ENCODE results near the gene IKZF1. TPM values are rescaled to one million over a fixed set of nuclear protein-coding genes. Genes with fewer than 3 reads are reported as not detected.

Gene IKZF1
- total and polyA plus RNA-seq, 2 of the 13 experiments (the other 11 are each of a cell fraction or from before 2014, with no cell fraction given): not detected

- Histone ChIP-seq H4K20me1 (ENCODE audit: insufficient read depth, low read length) (no peaks in the 10 kb centered on the region), H3K27me3 (ENCODE audit: control insufficient read depth in 1 of 2, insufficient read depth in 2 of 2, low read length in 2 of 2) (no peaks in the 10 kb centered on the region), H3K9ac (ENCODE audit: insufficient read depth, low read depth, low read length) (peak within 1 kb of the TSS; percentile 70), H3K4me2 (ENCODE audit: low read depth, low read length) (peak within 1 kb of the TSS; percentile 75), H3K27ac (ENCODE audit: extremely low read length, insufficient read depth, low read length) (peak within 1 kb of the TSS; percentile 51), H3K4me1 (ENCODE audit: insufficient read depth, low read length) (peaks cover 38% of the 10 kb centered on the region), H3K36me3 (replicated peaks in 1 of 2; ENCODE audit: control insufficient read depth in 1 of 2, insufficient read depth in 2 of 2, low read length in 2 of 2) (peaks cover 2 to 9% of the 10 kb centered on the region in 2 experiments; a peak in 2 of 5 replicates), H3K79me2 (ENCODE audit: insufficient read depth, low read length) (peaks cover 8% of the 10 kb centered on the region), H2AFZ (ENCODE audit: low read length) (no peak within 1 kb of the TSS), H3K9me3 (ENCODE audit: low read length) (no peaks in the 10 kb centered on the region), H3K4me3 (replicated peaks in 1 of 3; ENCODE audit: insufficient read depth in 1 of 3, low read depth in 2 of 3, low read length in 3 of 3) (peak within 1 kb of the TSS; percentile 72 to 96 (median 90))
- ChIA-PET POLR2A (interaction anchor here (1.4 kb wide), 1 partner anchor 14 kb away, joined by 4 read pairs; no protein-coding TSS in a partner anchor), CTCF (ENCODE audit: low intra/inter-chr PET ratio, low total read pairs) (no interaction called here)
- peak; percentile 61 for DNase-seq (ENCODE audit: low spot score)
- no TSS peak for BruUV-seq (replicated peaks)
- WGBS (ENCODE audit: low lambda C conversion rate): 6% methylated on average over 10 of the region's 63 CpGs
- peak; percentile 98 for ATAC-seq
- intact Hi-C loops (cut with micrococcal nuclease; ENCODE audit: unreplicated experiment): no loop called here
- in situ Hi-C loops (cut with HindIII; ENCODE audit: extremely low pct_ligation_motif_present, low pct_unique_long_range_greater_than_20kb): loop anchor here (25.0 kb wide), 1 partner anchor 687 kb away; no protein-coding TSS in a partner anchor
- no peak for FAIRE-seq
- peak; percentile 41; the same call in 1 of the 2 replicates for TF ChIP-seq EED (CRISPR knock-in tag; IDR thresholded peaks at IDR 0.05)
- TF ChIP-seq GZF1 (CRISPR knock-in tag; IDR thresholded peaks at IDR 0.05): peak; percentile 64; the same call in 1 of the 2 replicates
- TF ChIP-seq UBTF (CRISPR knock-in tag; IDR thresholded peaks at IDR 0.05): peak; percentile 63; the same call in 1 of the 2 replicates
- no peak for TF ChIP-seq ELF4 (CRISPR knock-in tag; IDR thresholded peaks at IDR 0.05; ENCODE audit: borderline replicate concordance)
- TF ChIP-seq SOX13 (IDR thresholded peaks at IDR 0.05): no peak
- peak in 1 of 2 experiments; percentile 37; a peak in 1 of 4 replicates for TF ChIP-seq SOX13 (CRISPR knock-in tag; conservative IDR thresholded peaks at IDR 0.05 in 1 of 2, IDR thresholded peaks at IDR 0.05 in 1 of 2)
- TF ChIP-seq MTF1 (CRISPR knock-in tag; IDR thresholded peaks at IDR 0.05): no peak
- no peak for TF ChIP-seq ZNF34 (CRISPR knock-in tag; IDR thresholded peaks at IDR 0.05; ENCODE audit: borderline replicate concordance)
- peak; percentile 48; the same call in 1 of the 2 replicates for TF ChIP-seq RFXAP (CRISPR knock-in tag; IDR thresholded peaks at IDR 0.05; ENCODE audit: borderline replicate concordance)
- 0 out of 2 replicates have a peak, but pooled peaks have one; percentile 36 for TF ChIP-seq ARID2 (CRISPR knock-in tag; IDR thresholded peaks at IDR 0.05; ENCODE audit: borderline replicate concordance)
- peak; percentile 85 for TF ChIP-seq KMT2A (CRISPR knock-in tag; IDR thresholded peaks at IDR 0.05)
- TF ChIP-seq DBP (CRISPR knock-in tag; IDR thresholded peaks at IDR 0.05; ENCODE audit: not compliant biosample characterization): no peak
- TF ChIP-seq PBX3 (CRISPR knock-in tag; IDR thresholded peaks at IDR 0.05; ENCODE audit: borderline replicate concordance): no peak
- peak; percentile 70; the same call in 1 of the 2 replicates for TF ChIP-seq MXD3 (CRISPR knock-in tag; IDR thresholded peaks at IDR 0.05)
- TF ChIP-seq PPARG (CRISPR knock-in tag; conservative IDR thresholded peaks at IDR 0.05): 0 out of 2 replicates have a peak, but pooled peaks have one; percentile 32
These were observed 145.5 kb downstream of the IKZF1 start, which contains the start of gene FIGNL1 for GRCh38 chr7:50449881-50450589. FIGNL1 (minus strand) TSS chr7:50450350; CDS start chr7:50447287, 3,063 bp downstream.
